Measurements from ENCODE around the gene SPOP.
"Not testable (repeated sequence)": the region's sequence is repeated elsewhere in the genome, so short reads cannot be mapped to it uniquely, and the experiment has no call there.

The SPOP gene

GRCh38 chr17:49677933-49678847, at the start of gene SPOP:
Gene SPOP (minus strand): TSS chr17:49678097. CDS start chr17:49622810, 55,287 bp downstream.
- peak; percentile 97 for DNase-seq

- no peak for DNase-seq
These were observed 49.5 kb upstream of the SPOP start for GRCh38 chr17:49727380-49727779.

- DNase-seq = no peak
These were observed 47.7 kb upstream of the SPOP start for GRCh38 chr17:49725452-49726130.

- DNase-seq = not testable (repeated sequence)
These were observed 46.7 kb upstream of the SPOP start for GRCh38 chr17:49724552-49724951.

- no peak for DNase-seq
These were observed 45.5 kb upstream of the SPOP start for GRCh38 chr17:49723423-49723822.

GRCh38 chr17:49722066-49722465, 44.2 kb upstream of the SPOP start:
- no peak for DNase-seq

- peak; percentile 39 for DNase-seq
These were observed 39.5 kb upstream of the SPOP start for GRCh38 chr17:49717371-49717861.

- no peak for DNase-seq
These were observed 38.9 kb upstream of the SPOP start for GRCh38 chr17:49716668-49717364.

- DNase-seq = peak; percentile 44
These were observed 37.9 kb upstream of the SPOP start for GRCh38 chr17:49715717-49716279.

- DNase-seq = no peak
These were observed 37.3 kb upstream of the SPOP start for GRCh38 chr17:49715216-49715615.

- DNase-seq = no peak
These were observed 30.8 kb upstream of the SPOP start for GRCh38 chr17:49708515-49709183.

- peak; percentile 95 for DNase-seq
These were observed 30.0 kb upstream of the SPOP start, which contains the start of gene SLC35B1 for GRCh38 chr17:49707608-49708514. Gene SLC35B1 (minus strand): TSS chr17:49707964. CDS start chr17:49707833, 131 bp downstream.

GRCh38 chr17:49707246-49707607, 29.3 kb upstream of the SPOP start:
- DNase-seq = peak; percentile 36

- DNase-seq = no peak
These were observed 27.4 kb upstream of the SPOP start for GRCh38 chr17:49705254-49705653.

- no peak for DNase-seq
These were observed 25.8 kb upstream of the SPOP start for GRCh38 chr17:49703557-49704277.

- DNase-seq = no peak
These were observed 23.1 kb upstream of the SPOP start for GRCh38 chr17:49700960-49701359.

- no peak for DNase-seq
These were observed 22.2 kb upstream of the SPOP start for GRCh38 chr17:49699966-49700575.

- no peak for DNase-seq
These were observed 20.1 kb upstream of the SPOP start for GRCh38 chr17:49698005-49698404.

GRCh38 chr17:49696233-49696761, 18.4 kb upstream of the SPOP start:
- DNase-seq = peak; percentile 50
